Stimulated activated CD8-positive, alpha-beta memory T cell treated with anti-CD3 and anti-CD28 coated beads, Interleukin-12 subunit alpha, Interleukin-12 subunit beta, amount 100 ng/mL, for 24 hours (primary cell): ENCODE data around the gene DVL2.

Experiments used
- DNase-seq: peaks from one replicate; pipeline ENCODE4 v3.0.0-alpha.2; 2020; ENCODE audit errors: extremely low read depth

Gene DVL2

DNA sequence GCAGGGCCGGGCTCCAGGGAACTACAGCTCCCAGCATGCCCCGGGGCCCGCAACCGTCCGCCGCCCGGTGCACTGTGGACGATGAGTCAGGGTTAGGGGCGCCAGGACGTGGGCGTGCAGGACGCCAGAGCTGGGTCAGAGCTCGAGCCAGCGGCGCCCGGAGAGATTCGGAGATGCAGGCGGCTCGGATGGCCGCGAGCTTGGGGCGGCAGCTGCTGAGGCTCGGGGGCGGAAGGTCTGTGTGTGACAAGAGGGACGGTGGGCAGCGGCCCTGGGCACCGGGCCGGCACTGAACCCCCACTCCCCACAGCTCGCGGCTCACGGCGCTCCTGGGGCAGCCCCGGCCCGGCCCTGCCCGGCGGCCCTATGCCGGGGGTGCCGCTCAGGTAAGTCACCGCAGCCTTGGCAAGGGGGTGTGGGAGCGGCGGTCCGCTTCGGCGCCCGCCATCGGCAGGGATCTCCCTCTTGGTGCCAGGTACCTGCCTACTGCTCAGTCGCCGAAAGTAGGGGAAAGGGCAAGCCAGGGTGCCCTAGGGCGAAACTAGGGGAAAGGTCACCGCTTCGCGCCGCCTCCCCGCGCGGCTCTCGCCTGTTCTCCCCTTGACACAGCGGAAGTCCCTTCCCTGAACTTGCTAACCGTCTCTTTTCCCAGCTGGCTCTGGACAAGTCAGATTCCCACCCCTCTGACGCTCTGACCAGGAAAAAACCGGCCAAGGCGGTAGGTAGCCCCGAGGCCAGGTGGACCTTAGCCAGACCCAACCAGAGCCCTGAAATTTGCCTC is 14.3 kb downstream of the DVL2 start, which contains the start of the genes ACADVL and DLG4:
ACADVL (plus strand) TSS at position 127 of the 781 bp plus-strand sequence; CDS start at position 174, 47 bp downstream.
DLG4 (minus strand) TSS at position 25 of the 781 bp plus-strand sequence.
- no peak for DNase-seq

DNA sequence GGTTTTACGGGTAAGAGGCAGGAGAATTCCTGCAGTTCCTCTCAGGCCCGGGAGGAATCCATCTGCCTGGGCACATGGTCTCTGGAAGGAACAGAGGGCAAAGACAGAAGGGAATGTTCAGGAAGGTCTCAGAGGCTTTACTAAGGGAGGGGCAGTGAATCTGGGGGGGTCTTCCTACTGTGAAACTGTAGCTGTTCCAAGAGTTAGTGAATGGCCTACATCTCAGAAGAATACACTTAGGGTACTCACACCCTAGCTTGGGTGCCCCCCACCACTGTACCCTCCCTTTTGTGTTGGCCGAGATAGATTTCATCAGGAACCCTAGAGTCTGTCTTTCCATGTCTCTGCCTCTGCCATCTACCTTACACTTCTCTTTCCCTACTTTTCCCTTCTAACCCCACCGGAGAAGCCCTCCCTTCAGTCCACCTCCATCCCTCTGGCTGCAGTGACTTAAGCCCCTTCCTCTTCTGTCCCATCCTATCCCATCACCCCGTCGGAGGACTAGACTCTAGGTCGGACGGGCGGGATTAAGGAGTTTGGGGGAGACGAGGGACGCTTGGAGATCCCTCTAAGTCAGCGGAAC is 15.0 kb downstream of the DVL2 start:
- no peak for DNase-seq

DNA sequence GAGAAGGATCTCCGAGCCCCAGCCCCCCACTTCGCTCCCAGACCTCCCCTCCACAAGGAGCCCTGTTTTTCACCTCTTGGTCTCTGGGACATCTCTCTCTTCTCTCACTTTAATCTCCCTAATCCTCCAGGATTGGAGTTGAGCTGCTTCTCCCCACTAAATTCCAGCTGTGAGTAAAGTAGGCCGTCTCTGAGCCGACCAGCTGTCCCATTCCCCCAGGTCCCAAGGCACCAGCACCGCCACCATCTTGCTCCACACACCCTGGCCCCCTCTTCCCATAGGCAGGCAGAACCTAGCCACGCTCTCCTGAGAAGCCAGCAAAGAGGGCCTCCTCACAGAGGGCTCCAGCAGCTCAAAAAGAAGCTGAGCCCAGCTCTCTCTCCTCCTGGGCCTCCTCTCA is 15.6 kb downstream of the DVL2 start:
- no peak for DNase-seq

DNA sequence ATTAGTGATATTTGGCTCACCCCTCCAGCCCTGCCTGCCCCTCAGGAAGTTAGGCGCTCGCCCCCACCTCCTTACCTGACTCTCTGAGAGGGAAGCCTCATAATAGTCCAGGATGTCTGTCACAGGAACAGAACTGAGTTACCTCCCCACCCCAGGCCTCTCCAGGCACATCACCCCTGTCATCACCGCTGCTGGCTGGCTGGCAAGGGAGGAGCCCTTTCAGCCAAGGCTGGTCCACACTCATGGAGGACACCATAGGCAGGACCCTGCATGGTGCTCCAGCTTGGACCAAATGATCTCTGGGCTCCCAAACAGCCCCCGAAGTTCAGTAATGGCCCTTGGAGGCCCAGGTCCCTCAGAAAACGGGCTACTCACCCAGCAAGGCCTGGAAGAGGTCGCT is 16.2 kb downstream of the DVL2 start:
- DNase-seq = no peak

DNA sequence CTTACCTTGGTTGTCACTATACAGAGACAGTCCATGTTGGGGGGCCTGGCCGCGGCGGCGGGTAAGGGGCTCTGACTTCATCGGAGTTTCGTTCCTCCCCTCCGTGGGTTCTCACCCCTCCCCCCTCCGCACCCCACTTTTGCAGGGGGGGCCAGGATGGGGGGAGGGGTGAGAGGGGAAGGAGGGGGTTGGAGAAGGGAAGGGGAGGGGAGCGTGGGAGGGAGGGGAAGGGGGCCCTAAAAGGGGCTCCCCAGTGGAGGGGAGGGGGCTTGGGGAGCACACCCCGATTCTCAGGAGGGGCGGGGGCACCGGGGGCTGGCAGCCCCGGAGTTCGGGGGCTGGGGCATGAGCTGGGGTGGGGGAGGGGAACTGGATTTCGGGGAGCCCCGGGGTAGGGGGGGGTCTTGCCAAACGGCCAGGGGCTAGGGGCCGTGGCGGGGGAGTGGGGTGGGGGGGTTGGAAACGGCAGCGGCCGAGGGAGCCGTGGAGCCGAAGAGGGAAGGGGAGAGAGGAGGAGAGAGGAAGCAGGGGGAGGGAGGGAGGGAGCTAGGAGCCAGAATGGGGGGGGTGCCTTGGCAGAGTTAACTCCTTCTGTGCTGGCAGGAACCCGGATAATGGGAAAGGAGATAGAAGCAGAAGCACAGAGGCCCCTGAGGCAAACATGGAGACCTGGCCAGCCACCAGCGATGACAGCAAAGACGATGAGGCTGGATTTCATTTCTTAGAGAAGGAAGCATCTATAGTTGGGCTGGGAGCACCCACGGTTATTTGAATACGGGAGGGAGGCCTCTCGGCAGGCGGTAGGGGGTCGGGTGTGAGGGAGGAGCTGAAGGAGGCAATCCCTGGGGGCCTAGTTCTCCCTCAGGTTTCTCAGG is 17.0 kb downstream of the DVL2 start:
- DNase-seq = no peak

DNA sequence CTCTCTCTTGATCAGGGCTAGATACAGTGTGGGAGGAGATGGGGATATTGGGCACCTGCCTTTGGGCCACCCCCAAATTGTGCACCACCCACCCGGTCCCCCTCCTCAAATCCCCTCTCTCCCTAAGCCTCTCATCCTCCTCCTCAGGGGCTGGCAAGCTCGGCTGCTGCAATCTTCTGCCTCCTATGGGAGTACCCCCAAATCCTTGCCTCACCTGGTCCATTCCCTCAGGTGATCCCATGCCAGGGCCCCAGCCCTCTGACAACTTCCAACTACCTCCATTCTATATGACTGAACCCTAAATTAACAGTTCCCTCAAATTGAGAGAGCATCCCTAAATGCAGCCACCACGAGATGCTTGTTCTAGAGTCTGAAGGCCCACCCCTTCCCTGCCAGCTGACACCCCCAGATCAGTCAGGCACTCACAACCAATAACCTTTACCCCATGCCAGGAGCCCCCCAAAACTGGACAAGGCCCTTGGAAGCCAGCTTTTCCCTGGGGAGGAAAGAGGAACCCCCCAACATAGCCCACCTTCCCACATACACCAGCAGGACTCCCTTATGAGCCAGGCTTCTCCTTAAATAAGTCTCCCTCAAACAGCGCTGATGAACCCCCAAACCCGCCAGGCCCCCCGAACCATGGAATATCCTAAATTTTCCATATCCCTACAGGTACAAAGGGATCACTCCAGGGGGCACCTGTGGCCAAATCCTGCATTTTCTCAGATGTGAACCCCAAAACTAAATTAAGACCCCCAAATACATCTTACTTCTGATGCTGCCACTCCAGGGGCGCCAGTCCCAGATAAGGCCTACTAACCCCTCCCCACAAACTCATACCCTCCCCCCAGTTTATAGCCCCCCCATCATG is 17.8 kb downstream of the DVL2 start:
- no peak for DNase-seq

DNA sequence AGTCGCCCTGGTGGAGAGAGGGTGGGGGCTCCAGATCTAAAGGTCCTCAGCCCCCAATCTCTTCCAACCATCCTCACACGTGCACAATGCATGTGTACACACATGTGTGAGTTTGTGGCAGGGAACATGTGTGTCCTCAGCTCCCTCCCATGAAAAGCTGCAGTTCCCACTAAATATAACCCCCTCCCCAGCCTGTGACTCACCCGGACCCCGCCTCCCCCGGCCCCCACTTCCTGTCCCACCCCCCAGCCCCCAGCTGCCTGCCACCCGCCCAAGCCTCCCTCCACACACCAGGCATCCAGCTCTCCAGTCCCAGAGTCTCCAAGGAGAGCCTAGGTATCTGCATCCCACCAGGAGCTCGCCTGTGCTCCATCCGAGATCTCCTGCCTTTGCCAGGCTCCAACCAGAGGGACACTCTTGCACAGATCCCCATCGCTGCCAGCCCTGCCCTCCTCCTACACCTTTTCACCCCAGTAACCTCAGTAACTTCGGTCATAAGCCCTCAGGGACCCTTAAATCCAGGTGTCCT is 18.6 kb downstream of the DVL2 start:
- no peak for DNase-seq

DNA sequence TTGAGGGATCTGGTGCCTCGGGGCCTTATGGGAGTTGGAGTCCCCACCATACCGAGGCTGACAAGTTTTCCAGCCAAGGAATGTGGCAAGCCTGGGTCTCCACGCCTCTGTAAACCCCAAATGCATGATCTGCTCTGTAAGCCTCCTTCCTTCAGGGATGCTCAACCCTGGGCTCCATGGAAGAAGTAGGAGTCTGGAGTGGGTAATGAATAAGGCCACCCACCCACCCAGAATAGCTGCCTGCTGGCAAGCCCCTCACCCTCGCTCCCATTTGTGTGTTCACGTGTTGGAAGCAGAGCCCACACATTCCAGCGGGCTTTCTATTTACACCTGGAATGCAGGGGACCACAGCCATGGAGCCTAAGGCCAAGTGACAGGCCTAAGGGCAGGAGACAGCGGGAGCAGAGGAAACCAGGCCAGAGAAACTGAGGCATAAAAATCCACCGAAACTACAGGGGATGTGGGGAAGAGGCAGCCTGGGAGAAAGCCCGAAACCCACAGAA is 19.1 kb downstream of the DVL2 start:
- DNase-seq = no peak

DNA sequence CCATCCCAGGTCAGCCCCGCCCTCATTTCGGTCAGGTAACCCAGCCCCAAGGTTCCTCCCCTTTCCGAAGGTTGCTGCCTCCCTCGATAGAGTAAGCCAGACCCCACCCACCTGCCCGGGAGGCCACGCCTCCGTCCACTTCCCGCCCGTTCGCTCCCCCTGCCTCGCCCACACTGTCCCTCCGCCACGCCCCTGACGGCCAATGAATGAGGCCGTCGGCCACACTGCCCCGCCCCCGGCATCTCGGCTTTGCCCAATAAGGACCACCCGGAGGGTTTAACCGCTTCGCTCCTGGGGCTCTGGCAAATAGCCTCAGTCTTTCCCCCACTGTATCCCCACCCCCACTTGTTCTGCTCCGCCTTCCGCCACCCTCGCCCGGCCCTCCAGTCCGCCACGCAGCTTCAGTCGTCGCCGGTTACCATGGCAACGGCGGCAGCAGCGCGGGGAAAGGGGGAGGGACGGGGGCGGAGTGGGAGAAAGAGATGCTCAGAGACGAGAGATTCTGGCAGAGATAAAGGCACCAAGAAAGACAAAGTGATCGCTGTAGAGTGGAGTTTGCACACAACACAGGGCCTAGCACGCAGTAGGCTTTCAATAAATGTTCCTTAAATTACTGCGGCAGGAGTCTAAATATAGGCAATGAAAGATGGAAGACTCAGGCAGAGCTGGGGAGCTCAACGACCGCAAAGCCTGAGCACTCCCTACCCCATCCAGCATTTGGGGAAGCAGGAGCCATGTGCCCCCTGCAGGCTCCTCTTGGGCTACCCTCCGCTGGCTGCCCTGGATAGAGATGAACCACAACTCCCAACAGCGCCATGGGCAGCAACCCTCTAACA is 19.8 kb downstream of the DVL2 start:
- peak; percentile 99 for DNase-seq

DNA sequence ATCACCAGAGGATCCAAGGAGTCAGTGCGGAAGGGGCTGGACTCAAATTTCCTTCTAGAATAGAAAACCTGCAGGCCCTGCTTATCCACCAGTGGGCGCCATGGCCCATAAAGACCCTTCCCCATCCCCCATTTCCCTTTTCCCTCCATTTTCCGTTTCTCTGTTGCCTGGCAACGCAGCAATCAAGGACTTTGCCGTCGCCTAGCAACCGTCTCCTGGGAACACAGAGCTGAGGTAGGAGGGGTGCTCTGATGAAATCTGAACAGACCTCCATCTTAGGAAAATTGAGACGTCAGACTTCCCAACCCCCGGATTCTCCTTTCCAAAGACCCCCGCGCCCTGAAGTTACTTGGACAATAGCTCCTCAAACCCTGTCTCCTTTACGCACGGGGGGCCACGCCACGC is 20.4 kb downstream of the DVL2 start:
- DNase-seq = no peak

DNA sequence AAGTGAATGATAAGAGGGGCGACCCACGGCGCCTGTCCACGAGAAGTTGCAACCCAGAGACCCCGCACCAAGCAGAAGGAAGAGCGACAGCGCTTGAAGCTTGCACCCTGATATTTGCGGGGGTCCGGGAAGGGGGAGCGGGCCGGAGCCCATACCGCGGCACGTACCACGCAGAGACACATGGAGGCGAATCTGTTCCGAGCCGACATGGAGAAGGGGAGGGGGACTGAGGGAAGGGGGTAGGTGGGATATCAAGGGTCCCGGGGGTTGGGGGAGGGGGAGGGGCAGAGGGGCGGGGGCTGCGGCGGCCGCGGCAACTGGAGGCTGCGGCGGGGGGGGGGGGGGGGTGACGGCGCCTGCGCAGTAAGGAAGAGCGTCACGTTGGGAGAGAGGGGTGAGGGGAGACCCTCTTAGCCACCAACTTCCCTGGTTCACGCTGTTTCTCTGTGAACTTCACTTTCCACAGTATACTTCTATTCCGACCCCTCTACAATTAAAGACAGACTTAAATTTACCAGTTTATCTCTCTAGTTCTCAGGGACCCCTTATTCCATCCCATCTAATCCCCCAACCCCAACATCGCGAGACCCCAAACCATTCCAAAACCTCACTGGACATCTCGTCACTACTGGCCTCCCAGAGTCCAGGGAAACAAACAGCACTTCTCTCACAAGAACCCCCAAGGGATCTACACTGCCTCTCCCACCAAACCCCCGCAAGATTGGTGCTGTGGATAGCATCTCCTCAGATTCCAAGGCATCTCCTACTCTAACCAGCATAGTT is 22.6 kb downstream of the DVL2 start:
- no peak for DNase-seq

DNA sequence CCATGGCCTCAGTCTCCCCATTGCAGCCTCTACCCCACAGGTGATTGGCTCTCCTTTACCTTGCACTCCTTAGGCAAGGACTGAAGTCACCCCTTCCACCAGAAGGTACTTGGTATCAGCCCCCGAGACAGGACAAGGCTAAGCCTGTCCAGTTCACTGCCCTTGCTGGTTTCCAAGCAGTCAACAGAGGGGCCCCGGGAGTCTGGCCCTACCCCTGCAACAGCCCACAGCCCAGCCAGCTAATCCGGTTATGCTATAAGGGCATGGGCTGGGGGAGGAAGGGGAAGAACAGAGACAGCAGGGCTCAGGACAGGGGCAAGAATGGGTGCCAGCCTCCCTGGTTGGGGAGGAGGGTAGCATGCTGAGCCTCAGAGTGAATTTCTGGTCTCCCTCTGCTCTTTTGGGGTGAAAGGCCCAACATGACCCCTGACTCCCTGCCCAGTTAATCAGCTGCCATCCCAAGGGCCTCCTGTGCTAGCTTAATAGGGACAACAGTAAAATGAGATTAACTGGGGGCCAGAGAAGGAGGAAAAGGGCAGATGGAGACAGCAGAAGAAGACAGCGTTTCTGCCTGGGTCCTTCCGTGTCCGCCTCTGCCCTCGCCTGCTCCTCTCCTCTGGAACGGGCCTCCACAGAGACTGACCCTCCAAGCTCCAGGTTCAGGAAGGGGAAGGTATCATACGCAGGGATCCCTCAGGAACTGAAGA is 25.4 kb downstream of the DVL2 start:
- no peak for DNase-seq

DNA sequence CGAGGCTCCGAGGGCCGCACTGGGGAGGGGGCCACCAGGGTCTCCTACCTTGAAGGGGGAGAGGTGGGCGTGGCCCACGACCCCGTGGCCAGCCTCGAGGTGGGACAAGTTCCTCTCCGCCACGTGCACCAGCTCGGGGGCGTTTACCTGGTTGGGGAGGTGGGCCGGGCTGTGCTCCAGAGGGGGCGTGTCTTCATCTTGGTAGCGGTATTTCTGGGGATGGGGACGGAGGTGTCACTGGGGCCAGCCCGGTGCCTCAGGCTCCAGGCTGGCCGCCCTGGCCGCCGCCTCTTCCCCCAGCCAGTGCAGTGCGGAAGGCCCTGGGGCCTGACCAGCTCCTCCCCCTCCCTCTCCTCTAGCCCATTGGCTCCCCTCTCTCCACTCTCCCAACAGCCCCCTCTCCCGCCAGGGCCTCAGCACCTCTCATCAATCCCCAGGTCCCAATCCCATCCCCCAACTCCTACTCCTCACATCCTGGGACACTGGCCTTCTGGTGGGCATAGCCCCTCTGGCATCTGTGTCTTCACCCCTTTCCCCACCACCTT is 26.2 kb downstream of the DVL2 start:
- DNase-seq = no peak

DNA sequence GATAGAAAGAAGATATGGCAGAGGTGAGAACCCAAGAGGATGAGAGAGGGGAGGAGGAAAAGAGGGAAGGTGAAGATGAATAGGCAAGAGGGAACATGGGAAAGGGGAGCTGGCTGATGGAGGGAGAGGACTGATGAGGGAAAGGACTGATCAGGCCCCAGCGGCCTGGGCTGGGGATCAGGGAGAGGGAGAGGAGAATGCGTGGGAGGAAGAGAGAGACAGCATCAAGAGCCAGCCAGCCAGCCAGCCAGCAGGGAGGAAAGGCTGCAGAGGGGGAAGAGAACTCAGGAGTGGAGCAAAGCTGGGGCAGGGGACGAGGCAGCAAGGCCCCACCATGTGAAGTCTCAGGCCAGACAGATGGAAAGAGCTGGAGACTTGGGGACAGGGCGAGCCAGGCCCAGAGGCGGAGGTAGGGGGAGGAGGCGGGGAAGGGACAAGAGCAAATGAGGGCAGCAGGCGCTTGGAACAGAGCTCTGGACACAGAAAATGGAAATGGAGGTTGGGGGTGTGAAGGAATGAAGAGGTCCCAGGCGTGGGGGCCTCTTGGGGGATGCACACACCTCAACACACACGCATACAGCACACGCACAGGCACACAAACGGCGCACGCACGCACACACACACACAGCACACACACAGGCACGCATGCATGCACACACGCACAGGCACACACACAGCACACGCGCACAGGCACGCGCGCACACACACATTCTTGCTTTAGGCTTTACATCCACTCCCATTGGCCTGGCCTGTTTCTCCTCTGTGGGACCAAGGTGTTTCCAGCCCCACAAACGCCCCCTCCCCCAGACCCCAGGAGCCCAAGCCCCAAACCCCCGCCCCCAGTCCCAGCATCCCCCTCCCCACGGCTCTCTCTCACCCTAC is 27.0 kb downstream of the DVL2 start:
- DNase-seq = no peak

DNA sequence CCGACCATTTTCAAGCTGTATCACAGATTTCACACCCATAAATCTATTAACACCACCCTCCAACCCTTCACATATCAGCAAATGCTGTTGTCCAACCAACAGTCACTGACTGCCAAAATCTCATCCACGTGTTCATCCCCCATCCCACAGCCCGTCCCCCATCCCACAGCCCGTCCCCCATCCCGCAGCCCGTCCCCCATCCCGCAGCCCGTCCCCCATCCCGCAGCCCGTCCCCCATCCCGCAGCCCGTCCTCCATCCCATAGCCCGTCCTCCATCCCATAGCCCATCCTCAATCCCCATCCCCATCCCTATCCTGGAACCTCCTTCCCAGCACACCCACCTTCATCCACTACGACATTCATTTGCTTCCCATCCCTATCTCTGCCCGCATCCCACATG is 28.8 kb downstream of the DVL2 start:
- DNase-seq = no peak

DNA sequence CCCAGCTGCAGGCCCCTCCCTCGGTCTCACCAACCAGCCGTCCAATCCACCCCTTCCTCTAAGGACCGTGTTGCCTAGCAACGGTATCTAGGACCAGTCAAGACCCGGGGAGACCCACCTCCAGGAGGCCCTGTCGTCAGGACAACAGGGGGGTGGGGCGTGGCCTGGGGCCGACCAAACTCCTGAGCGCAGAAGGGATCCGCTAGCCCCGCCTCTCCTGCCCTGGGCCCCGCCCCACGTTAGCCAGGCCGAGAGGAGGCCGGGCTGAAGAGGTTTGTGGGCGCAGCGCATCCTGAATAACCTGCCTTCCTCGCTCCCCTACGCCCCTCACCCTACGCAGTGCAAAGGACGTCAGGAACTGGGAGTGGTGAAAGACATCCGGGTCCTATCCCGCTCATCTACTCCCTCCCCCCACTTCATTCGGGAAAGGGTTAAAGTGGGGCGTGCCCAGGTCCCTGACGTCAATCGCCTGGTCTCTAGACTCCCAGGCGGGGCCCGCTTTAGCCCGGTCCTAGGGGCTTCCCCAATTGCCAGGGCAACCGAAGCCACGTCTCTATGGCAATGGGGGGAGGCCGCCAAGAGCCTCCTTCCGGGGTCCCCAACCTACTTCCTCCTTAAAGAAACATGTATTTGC is 29.4 kb downstream of the DVL2 start:
- DNase-seq = peak; percentile 83

DNA sequence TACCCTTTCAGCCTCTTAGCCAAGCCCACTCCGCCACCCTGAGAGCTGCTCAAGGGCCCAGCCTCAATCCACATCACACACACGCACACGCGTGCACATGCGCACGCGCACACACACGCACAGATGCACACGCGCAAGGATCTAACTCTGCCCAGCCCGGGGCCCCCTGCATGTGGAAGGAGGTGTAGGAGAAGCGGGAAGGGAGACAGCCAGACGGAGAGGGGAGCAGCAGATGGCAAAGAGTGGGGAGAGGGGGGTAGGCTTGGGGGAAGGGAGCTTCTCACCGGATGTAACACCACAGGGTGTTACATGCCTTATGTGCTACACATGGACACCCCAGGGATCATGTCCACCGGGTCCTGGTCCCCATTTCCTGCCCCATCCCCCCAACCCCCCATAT is 30.0 kb downstream of the DVL2 start:
- DNase-seq = no peak
